HG03280 (cell line): ENCODE results near the gene ADCY10.
"Not testable (repeated sequence)": the region's sequence is repeated elsewhere in the genome, so short reads cannot be mapped to it uniquely, and the experiment has no call there.

Experiments used
- ATAC-seq: cut with Tn5 transposase; IDR thresholded peaks from one replicate; pipeline ENCODE4 v1.9.1; 2021; ENCODE audit warnings: mild to moderate bottlenecking, moderate library complexity; ENCODE audit not compliant: unreplicated experiment

Gene ADCY10

DNA sequence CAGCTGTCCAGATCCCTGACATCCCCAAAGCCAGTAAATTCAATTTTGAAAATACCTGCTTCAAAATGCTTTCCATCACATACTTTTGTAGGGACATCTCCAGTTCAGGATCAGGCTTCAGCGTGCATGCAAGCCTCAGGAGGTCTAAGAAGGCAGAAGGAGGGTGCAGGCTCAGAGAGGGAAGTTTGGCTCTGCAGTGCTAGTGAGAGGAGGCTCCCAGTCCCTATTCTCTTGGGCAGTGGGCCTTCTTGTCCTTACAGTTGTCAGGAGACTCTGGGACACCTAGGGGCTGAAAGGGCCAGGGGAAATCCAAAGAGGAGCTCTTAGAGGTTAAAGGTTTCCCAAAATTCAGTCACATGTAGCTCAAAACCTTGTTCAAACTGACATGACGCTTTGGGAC, 20.1 kb downstream of the ADCY10 start:
- ATAC-seq, result no peak

DNA sequence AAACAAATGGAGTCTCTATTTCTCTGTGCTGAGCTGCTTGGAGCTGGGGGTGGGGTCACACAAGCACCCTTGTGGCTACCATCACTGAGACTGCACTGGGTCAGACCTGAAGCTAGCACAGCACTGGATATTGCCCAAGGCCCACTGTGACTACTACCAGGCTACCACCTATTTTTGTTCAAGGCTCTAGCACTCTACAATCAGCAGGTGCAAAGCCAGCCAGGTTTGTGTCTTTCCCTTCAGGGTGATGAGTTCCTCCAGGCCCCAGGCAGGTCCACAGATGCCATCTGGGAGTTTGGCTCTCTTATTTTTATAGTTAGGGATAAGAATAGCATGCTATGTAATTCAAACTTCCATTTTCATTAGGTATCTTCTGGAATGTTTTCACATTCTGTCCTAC, 23.5 kb downstream of the ADCY10 start:
- no peak for ATAC-seq

DNA sequence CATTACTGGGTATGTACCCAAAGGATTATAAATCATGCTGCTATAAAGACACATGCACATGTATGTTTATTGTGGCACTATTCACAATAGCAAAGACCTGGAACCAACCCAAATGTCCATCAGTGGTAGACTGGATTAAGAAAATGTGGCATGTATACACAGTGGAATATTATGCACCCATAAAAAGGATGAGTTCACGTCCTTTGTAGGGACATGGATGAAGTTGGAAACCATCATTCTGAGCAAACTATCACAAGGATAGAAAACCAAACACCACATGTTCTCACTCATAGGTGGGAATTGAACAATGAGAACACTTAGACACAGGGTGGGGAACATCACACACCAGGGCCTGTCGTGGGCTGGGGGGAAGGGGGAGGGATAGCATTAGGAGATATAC, 26.7 kb downstream of the ADCY10 start:
- ATAC-seq, result not testable (repeated sequence)

DNA sequence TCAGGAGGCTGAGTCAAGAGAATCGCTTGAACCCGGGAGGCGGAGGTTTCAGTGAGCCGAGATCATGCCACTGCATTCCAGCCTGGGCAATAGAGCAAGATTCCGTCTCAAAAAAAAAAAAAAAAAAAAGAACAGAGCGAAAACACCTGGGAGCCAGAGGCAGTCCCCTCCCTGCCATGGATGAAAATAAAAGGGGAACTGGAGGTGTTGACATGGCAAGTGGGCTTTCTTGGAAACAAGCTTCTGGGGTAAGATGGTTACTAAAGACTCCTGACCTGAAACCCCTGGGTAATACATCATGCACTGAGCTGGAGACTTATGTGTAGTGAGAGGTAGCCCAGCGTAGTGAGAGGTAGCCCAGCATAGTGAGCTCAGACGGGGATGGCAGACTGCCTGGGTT, 31.6 kb downstream of the ADCY10 start:
- no peak for ATAC-seq

DNA sequence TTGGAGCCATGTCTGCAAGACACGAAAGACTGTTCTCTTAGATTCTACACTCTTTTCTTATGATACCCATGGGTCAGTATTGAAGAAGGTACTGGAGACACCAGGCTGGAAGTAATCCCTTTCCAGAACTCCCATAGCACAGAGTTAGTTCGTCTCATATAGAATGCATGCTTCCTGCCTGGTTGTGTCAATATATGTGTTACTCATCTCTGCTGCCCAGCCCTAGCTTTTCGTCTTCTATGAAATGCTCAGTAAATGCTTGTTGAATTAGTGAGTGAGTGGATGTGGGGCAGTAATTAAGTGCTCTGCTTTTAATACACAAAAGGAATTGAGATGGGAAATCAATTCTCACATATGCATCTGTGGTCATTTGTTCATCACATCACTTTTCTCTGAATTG, 32.1 kb downstream of the ADCY10 start:
- no peak for ATAC-seq

DNA sequence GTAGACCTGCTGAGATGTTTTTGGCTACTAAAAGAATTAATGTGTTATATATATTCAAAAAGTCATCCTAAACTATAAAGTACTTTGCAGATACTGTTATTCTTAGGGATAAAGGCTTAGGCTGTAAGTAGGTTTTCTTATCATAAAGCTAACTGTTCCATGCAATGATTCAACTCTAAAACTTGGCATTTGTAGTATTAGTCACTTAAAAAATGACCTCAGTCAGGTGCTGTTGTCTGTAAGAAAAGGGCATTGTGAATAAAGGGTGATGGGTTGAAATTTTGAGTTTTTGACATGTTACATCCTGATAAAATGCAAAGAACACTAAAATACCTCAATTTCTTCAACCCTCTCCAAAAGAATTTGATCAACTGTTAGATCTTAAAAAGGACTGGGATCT, 32.9 kb downstream of the ADCY10 start:
- no peak for ATAC-seq

DNA sequence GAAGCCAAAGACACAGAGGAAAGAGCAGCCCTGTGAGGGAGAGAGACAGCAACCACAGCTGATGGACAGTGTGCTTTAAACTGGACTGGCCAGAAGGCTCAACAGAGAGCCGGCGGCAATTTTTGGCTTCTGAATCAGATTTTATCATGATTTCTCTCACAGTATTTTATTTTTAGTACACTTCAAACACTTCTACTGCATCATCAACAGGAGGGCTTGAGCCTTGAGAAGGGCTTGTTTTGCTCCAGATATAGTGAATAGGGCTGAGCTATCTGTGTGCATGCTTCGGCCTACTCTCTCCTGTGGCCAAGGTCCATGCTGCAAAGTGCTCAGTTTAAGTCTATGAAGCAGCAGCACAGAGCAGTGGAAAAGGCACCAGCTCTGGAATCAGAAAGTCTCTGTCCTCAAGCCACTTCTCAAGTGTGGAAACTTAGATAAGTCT, 33.3 kb downstream of the ADCY10 start:
- no peak for ATAC-seq

DNA sequence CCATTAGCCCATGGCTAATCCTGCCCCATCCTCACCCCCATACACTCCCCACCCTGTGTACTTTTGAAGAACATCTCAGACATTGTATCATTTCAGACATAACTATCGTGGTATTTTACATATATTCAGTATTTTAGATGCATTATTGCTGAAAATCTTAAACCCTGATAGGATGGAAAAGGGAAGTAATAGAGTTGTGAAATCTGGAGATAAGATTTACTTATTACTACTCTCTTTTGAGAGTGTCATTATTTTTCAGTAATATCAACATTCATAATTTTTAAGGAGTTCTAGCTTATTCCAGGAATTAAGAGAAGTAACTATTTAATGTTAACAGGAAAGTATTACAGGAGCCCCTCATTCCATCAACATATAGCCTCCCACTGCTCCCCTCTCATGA, 34.4 kb downstream of the ADCY10 start:
- ATAC-seq, result no peak

DNA sequence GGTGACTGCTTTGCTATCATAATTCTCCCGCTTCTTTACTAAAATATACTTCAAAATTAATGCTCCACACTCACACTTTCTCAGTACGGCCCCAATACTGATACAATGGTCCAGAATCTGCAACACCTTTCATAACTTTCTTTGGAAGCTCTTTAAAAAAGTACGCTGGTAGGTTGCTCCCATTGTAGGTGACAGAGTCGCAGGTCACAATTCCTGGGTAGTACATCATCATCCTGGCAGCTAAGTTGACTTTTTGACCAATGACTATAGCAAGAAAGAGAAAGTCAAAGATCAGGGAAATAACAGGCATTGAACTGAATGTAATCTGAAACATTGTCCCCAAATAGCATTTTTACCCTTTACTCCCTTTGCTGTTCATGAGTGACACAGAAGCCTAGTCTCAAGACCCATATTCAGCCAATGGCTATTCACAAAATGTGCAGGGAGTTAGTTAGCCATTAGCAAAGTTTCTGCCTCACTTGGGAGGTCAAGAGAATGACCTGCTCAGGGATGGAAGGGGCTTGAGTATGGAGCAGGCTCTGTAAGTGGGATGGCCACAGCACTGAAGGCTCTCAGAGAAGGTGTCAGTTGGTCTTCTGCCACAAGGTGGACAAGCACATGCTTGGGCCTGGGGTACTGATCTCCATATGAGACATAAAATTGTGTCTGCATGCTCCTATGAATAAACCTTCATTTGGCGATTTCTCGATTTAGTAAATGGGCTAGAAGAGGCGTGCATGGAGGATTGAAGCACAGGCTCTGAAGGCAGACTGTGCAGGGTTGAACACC, 35.4 kb downstream of the ADCY10 start:
- no peak for ATAC-seq

DNA sequence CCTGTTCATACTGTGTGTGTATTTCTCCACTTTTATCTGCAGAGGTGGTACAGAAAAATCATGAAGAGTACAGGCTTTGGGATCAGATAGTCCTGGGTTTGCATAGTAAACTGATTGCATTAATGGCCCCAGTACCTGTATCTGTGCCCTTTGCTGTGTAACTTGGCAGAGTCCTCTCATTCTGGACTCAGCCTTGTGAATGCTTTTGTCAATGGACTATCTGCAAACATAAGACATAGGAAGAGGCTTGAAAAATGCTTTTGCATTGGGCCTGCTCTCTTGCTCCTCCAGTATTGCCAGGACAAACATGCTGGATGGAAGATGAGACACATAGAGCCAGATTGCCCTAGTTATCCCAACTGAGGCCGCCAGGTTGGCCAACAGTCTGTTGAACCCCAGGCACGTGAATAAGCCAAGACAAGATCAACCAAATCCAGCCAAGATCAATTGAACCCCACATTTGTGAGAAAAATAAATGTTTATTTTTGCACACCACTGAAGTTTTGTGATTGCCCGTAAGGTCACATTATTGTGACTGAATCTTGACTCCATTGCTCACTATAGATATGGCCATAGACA, 37.2 kb downstream of the ADCY10 start:
- ATAC-seq, result no peak

DNA sequence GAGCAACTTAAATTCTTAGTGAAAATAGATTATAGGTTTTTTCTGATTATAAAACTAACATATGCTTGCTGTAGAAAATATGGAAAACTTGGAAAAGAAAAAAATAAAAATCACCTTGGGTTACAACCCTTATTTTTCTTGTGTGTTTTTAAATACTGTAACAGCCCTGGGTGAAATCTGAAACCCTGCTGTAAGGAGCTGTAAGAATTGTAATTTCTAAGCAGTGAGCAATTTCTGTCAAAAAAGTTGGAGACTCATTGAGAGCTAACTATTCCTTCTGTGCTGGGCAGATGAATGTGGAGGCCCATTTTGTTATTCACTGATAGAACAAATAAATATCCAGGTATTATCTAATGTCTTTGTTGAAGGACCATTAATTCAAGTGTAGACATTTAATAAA, 42.6 kb downstream of the ADCY10 start:
- no peak for ATAC-seq

DNA sequence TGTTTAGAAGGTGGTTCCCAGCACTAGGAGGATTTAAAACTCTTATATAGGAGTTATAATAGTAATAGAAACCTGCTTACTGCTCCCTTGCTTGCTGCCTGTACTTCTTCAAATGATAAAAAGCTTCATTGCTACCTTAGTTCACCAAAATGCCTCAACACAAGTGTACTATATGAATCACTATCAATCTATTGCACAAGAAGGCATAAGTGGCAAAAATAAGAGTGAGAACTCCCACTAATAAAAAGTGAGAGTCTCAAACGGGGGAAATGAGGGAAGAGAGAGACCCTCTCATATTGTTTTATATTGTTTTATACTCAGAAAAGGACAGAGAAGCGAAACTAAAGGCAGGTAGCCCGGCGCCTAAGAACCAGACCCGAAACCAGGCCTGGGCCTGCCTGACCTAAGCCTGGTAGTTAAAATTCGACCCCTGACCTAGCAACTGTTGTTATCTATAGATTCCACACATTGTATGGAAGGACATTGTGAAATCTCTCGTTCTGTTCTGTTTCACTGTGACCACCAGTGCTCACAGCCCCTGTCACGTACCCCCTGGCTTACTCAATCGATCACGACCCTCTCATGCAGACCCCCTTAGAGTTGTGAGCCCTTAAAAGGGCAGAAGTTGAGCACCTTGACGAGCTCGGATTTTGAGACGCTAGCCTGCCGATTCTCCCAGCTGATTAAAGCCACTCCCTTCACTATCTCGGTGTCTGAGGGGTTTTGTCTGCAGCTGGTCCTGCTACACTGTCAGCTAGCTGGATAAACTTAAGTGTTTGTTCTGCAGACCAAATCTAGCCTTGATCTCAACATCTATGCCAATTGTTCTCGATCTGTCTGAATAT, 44.6 kb downstream of the ADCY10 start:
- not testable (repeated sequence) for ATAC-seq

DNA sequence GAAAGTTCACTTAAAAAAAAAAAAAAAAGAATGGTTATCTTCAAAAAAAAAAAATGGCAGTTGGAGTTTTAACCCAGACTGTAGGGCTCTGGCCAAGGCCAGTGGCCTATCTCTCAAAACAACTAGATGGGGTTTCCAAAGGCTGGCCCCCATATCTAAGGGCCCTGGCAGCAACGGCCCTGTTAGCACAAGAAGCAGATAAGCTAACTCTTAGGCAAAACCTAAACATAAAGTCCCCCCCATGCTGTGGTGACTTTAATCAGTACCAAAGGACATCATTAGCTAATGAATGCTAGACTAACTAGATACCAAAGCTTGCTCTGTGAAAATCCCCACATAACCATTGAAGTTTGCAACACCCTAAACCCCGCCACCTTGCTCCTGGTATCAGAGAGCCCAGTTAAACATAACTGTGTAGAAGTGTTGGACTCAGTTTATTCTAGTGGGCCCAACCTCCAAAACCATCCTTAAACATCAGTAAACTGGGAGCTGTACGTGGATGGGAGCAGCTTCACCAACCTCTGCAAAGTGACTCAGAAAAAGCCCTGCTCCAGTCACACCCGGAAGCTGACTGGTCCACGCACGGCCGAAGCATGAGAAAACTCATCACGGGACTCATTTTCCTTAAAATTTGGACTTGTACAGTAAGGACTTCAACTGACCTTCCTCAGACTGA, 47.1 kb downstream of the ADCY10 start:
- not testable (repeated sequence) for ATAC-seq

DNA sequence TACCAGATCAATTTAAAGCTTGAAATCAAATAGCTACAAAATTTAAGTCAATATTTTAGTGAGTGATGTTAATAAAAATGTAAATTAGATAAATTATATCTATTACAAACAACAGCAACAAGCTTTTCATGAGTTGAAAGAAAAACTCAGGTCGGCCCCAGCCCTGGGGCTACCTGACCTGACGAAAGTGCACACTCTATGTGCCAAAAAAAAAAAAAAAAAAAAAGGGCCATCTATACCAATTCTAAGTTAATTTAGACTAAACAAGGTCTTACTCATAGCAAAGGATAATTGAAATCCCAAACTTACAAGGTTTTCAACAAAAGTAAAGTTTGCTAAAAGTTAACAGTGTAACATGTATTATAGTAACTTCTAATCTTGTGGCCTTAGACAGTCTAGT, 47.6 kb downstream of the ADCY10 start:
- not testable (repeated sequence) for ATAC-seq

DNA sequence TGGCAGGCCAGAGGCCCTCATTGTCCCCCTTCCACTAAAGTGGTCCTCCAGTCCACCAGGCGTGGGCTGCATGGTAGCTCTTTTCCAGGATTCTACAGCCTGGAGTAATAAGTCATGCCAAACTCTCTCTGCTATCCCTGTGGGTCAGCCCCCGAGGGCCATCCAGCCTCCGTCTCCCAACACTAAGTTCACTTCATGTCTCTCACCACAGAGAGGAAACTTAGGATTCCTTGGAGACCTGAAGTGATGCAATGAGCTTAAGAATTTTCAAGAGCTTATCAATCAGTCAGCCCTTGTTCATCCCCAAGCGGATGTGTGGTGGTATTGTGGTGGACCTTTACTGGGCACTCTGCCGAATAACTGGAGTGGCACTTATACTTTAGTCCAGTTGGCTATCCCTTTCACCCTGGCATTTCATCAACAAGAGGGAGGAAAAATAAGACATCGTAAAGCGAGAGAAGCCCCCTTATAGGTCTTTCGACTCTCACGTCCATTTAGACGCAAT, 48.1 kb downstream of the ADCY10 start:
- ATAC-seq, result not testable (repeated sequence)

DNA sequence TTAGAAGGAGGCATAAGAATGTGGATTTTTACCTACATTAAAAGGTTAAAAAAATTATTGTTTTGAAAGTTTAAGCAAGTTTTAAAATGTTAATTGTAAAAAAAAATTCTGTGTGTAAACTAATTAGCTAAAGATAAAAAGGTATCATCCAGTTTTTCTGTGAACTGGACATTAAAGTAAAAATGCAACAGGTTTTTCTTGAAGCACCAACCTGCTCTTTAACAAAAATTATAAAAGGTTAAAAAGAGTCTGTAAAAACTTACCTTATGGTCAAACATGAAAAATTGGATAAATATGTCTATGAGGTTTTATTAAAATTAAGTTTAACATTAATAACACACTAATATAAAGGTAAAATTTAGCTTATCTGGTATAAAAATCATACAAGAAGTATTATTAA, 48.7 kb downstream of the ADCY10 start:
- ATAC-seq, result not testable (repeated sequence)

DNA sequence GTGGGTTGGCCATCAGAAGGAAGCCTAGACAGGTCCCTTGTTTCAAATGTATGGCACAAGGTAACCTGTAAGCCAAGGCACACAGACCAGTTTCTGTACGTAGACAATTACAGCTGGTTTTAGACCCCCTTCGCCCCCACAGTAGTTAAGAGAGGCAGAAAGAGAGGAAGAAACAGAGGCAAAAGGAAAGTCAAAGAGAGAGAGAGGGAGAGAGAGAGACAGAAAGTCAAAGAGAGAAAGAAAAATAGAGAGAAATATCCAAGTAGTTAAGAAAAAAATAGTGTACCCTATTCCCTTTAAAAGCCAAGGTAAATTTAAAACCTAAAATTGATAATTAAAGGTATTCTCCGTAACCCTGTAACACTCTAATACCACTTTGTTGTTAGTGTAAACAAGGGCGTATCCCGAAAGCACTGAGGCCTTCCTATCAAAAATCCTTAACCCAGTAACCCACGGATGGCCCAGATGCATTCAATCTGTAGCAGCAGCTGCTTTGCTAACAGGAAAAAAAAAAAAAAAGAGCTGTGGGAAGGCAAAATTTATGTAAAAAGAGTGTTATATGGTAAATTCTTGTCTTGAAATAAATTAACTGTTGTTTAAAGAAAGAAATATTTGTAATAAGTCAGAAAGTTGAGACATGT, 49.4 kb downstream of the ADCY10 start:
- no peak for ATAC-seq

DNA sequence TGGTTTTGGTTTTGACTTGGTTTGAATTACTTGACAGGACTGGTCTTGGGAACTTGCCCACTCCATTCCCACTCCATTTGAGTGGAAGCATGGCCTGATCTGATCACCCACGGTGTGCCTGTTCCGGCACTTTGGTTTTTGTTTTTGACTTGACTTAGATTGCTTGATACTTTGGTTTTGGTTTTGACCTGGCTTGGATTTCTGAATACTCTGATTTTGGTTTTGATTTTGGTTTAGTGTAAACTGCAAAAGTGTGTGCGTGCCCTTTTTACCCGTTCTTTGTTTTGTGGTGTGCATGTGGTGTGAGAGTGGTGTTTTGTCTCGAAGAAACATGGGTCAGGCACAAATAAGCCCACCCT, 50.0 kb downstream of the ADCY10 start:
- ATAC-seq, result no peak

DNA sequence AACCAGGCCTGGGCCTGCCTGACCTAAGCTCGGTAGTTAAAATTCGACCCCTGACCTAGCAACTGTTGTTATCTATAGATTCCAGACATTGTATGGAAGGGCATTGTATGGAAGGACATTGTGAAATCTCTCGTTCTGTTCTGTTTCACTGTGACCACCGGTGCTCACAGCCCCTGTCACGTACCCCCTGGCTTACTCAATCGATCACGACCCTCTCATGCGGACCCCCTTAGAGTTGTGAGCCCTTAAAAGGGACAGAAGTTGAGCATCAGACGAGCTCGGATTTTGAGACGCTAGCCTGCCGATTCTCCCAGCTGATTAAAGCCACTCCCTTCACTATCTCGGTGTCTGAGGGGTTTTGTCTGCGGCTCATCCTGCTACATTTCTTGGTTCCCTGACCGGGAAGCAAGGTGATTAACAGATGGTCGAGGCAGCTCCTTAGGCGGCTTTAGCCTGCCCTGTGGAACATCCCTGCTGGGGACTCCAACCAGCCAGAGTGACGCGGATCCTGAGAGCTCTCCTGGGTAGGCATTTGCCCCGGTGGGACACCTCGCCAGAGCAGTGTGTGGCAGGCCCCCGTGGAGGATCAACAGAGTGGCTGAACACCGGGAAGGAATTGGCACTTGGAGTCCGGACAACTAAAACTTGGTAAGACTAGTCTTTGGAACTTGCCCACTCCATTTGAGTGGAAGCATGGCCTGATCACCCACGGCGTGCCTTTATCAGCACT, 50.6 kb downstream of the ADCY10 start:
- ATAC-seq, result not testable (repeated sequence)
